ENCODE results near the gene PLA2G15.

- no peak for TF ChIP-seq EZH2 (IDR thresholded peaks at IDR 0.05; ENCODE audit: borderline replicate concordance, low read length)
- TF ChIP-seq, protein P1, sequence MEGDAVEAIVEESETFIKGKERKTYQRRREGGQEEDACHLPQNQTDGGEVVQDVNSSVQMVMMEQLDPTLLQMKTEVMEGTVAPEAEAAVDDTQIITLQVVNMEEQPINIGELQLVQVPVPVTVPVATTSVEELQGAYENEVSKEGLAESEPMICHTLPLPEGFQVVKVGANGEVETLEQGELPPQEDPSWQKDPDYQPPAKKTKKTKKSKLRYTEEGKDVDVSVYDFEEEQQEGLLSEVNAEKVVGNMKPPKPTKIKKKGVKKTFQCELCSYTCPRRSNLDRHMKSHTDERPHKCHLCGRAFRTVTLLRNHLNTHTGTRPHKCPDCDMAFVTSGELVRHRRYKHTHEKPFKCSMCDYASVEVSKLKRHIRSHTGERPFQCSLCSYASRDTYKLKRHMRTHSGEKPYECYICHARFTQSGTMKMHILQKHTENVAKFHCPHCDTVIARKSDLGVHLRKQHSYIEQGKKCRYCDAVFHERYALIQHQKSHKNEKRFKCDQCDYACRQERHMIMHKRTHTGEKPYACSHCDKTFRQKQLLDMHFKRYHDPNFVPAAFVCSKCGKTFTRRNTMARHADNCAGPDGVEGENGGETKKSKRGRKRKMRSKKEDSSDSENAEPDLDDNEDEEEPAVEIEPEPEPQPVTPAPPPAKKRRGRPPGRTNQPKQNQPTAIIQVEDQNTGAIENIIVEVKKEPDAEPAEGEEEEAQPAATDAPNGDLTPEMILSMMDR (conservative IDR thresholded peaks at IDR 0.05 in 1 of 2, IDR thresholded peaks at IDR 0.05 in 1 of 2; ENCODE audit: extremely low read depth in 1 of 2, insufficient read depth in 1 of 2, low read depth in 1 of 2, low read length in 2 of 2), result no peak
These were observed 43.1 kb downstream of the PLA2G15 start for GRCh38 chr16:68288252-68288650.

Measured in mammary epithelial cell (primary cell).